ENCODE data around the gene NHLRC4.

NHLRC4 gene

GRCh38 chr16:589658-590187 is 22.9 kb downstream of the NHLRC4 start, which contains the start of gene RAB40C:
Gene RAB40C, plus strand, starts transcription at chr16:590066. Its CDS starts 226 bp downstream, at chr16:590292.
- H3K36me3 ChIP-seq (ENCODE audit: control insufficient read depth in 2 of 2, insufficient read depth in 2 of 2, low read length in 2 of 2), result peaks cover 0 to 5% of the 10 kb centered on the region in 2 donors
- H3K9ac ChIP-seq (ENCODE audit: low read length in 2 of 2), result peak within 1 kb of the TSS; percentile 82 to 84
- peaks cover 0 to 6% of the 10 kb centered on the region in 2 donors for H3K27me3 ChIP-seq (ENCODE audit: control insufficient read depth in 1 of 2, insufficient read depth in 2 of 2, low read length in 2 of 2)
- no peaks in the 10 kb centered on the region for H3K9me3 ChIP-seq (ENCODE audit: control insufficient read depth in 2 of 2, low read length in 2 of 2)
- peak within 1 kb of the TSS; percentile 80 to 90 for H3K4me3 ChIP-seq (ENCODE audit: low read length in 2 of 2)
- H3K27ac ChIP-seq (ENCODE audit: low read length), result peak within 1 kb of the TSS; percentile 85
- peaks cover 52% of the 10 kb centered on the region for H3K4me1 ChIP-seq (ENCODE audit: control insufficient read depth, insufficient read depth, low read length)

- Histone ChIP-seq H3K4me1 (ENCODE audit: control insufficient read depth, insufficient read depth, low read length) (peaks cover 52% of the 10 kb centered on the region), H3K27ac (ENCODE audit: low read length) (no peak overlapping the region)
Observed at GRCh38 chr16:590188-590814, 23.5 kb downstream of the NHLRC4 start.

GRCh38 chr16:590815-591200 is 24.0 kb downstream of the NHLRC4 start:
- H3K9ac ChIP-seq (ENCODE audit: low read length in 2 of 2), result peak overlapping the region; percentile 76 to 82
- H3K36me3 ChIP-seq (ENCODE audit: control insufficient read depth in 2 of 2, insufficient read depth in 2 of 2, low read length in 2 of 2), result peaks cover 0 to 5% of the 10 kb centered on the region in 2 donors
- peaks cover 0 to 2% of the 10 kb centered on the region in 2 donors for H3K27me3 ChIP-seq (ENCODE audit: control insufficient read depth in 1 of 2, insufficient read depth in 2 of 2, low read length in 2 of 2)
- peak overlapping the region; percentile 80 to 89 for H3K4me3 ChIP-seq (ENCODE audit: low read length in 2 of 2)
- no peaks in the 10 kb centered on the region for H3K9me3 ChIP-seq (ENCODE audit: control insufficient read depth in 2 of 2, low read length in 2 of 2)
- peaks cover 52% of the 10 kb centered on the region for H3K4me1 ChIP-seq (ENCODE audit: control insufficient read depth, insufficient read depth, low read length)
- no peak overlapping the region for H3K27ac ChIP-seq (ENCODE audit: low read length)

More at GRCh38 chr16:590188-590814, 23.5 kb downstream of the NHLRC4 start:
- no peaks in the 10 kb centered on the region for H3K9me3 ChIP-seq (ENCODE audit: control insufficient read depth in 2 of 2, low read length in 2 of 2)
- peaks cover 0 to 5% of the 10 kb centered on the region in 2 donors for H3K36me3 ChIP-seq (ENCODE audit: control insufficient read depth in 2 of 2, insufficient read depth in 2 of 2, low read length in 2 of 2)
- peaks cover 0 to 6% of the 10 kb centered on the region in 2 donors for H3K27me3 ChIP-seq (ENCODE audit: control insufficient read depth in 1 of 2, insufficient read depth in 2 of 2, low read length in 2 of 2)
- peak overlapping the region; percentile 76 to 82 for H3K9ac ChIP-seq (ENCODE audit: low read length in 2 of 2)
- H3K4me3 ChIP-seq (ENCODE audit: low read length in 2 of 2), result peak overlapping the region; percentile 80 to 89

GRCh38 chr16:591231-591630 is 24.4 kb downstream of the NHLRC4 start:
- Histone ChIP-seq H3K27me3 (ENCODE audit: control insufficient read depth in 1 of 2, insufficient read depth in 2 of 2, low read length in 2 of 2) (peaks cover 0 to 2% of the 10 kb centered on the region in 2 donors), H3K4me3 (ENCODE audit: low read length in 2 of 2) (peak overlapping the region; percentile 80 to 89), H3K27ac (ENCODE audit: low read length) (no peak overlapping the region), H3K9ac (ENCODE audit: low read length in 2 of 2) (peak overlapping the region; percentile 76 to 82), H3K36me3 (ENCODE audit: control insufficient read depth in 2 of 2, insufficient read depth in 2 of 2, low read length in 2 of 2) (peaks cover 0 to 5% of the 10 kb centered on the region in 2 donors), H3K9me3 (ENCODE audit: control insufficient read depth in 2 of 2, low read length in 2 of 2) (no peaks in the 10 kb centered on the region), H3K4me1 (ENCODE audit: control insufficient read depth, insufficient read depth, low read length) (peaks cover 50% of the 10 kb centered on the region)

- Histone ChIP-seq H3K9ac (ENCODE audit: low read length in 2 of 2) (peak overlapping the region in 1 of 2 donors; percentile 21), H3K4me1 (ENCODE audit: control insufficient read depth, insufficient read depth, low read length) (peaks cover 43% of the 10 kb centered on the region)
Observed at GRCh38 chr16:591892-592517, 25.2 kb downstream of the NHLRC4 start.

GRCh38 chr16:592518-593306 is 25.9 kb downstream of the NHLRC4 start:
- Histone ChIP-seq H3K9ac (ENCODE audit: low read length in 2 of 2) (no peak overlapping the region), H3K4me3 (ENCODE audit: low read length in 2 of 2) (no peak overlapping the region), H3K36me3 (ENCODE audit: control insufficient read depth in 2 of 2, insufficient read depth in 2 of 2, low read length in 2 of 2) (peaks cover 0 to 5% of the 10 kb centered on the region in 2 donors), H3K4me1 (ENCODE audit: control insufficient read depth, insufficient read depth, low read length) (peaks cover 37% of the 10 kb centered on the region), H3K27ac (ENCODE audit: low read length) (no peak overlapping the region), H3K9me3 (ENCODE audit: control insufficient read depth in 2 of 2, low read length in 2 of 2) (no peaks in the 10 kb centered on the region), H3K27me3 (ENCODE audit: control insufficient read depth in 1 of 2, insufficient read depth in 2 of 2, low read length in 2 of 2) (no peaks in the 10 kb centered on the region)

More at GRCh38 chr16:591892-592517, 25.2 kb downstream of the NHLRC4 start:
- Histone ChIP-seq H3K27me3 (ENCODE audit: control insufficient read depth in 1 of 2, insufficient read depth in 2 of 2, low read length in 2 of 2) (no peaks in the 10 kb centered on the region), H3K27ac (ENCODE audit: low read length) (no peak overlapping the region), H3K4me3 (ENCODE audit: low read length in 2 of 2) (no peak overlapping the region), H3K9me3 (ENCODE audit: control insufficient read depth in 2 of 2, low read length in 2 of 2) (no peaks in the 10 kb centered on the region), H3K36me3 (ENCODE audit: control insufficient read depth in 2 of 2, insufficient read depth in 2 of 2, low read length in 2 of 2) (peaks cover 0 to 5% of the 10 kb centered on the region in 2 donors)

GRCh38 chr16:593406-593805 is 26.6 kb downstream of the NHLRC4 start:
- no peak overlapping the region for H3K27ac ChIP-seq (ENCODE audit: low read length)
- H3K36me3 ChIP-seq (ENCODE audit: control insufficient read depth in 2 of 2, insufficient read depth in 2 of 2, low read length in 2 of 2), result peaks cover 0 to 5% of the 10 kb centered on the region in 2 donors
- H3K9ac ChIP-seq (ENCODE audit: low read length in 2 of 2), result no peak overlapping the region
- no peaks in the 10 kb centered on the region for H3K27me3 ChIP-seq (ENCODE audit: control insufficient read depth in 1 of 2, insufficient read depth in 2 of 2, low read length in 2 of 2)
- H3K4me3 ChIP-seq (ENCODE audit: low read length in 2 of 2), result no peak overlapping the region
- H3K9me3 ChIP-seq (ENCODE audit: control insufficient read depth in 2 of 2, low read length in 2 of 2), result no peaks in the 10 kb centered on the region
- H3K4me1 ChIP-seq (ENCODE audit: control insufficient read depth, insufficient read depth, low read length), result peaks cover 30% of the 10 kb centered on the region

- Histone ChIP-seq H3K27me3 (ENCODE audit: control insufficient read depth in 1 of 2, insufficient read depth in 2 of 2, low read length in 2 of 2) (no peaks in the 10 kb centered on the region), H3K36me3 (ENCODE audit: control insufficient read depth in 2 of 2, insufficient read depth in 2 of 2, low read length in 2 of 2) (peaks cover 0 to 5% of the 10 kb centered on the region in 2 donors), H3K4me1 (ENCODE audit: control insufficient read depth, insufficient read depth, low read length) (peaks cover 26% of the 10 kb centered on the region), H3K27ac (ENCODE audit: low read length) (no peak overlapping the region), H3K4me3 (ENCODE audit: low read length in 2 of 2) (no peak overlapping the region), H3K9ac (ENCODE audit: low read length in 2 of 2) (no peak overlapping the region), H3K9me3 (ENCODE audit: control insufficient read depth in 2 of 2, low read length in 2 of 2) (no peaks in the 10 kb centered on the region)
Observed at GRCh38 chr16:593807-594206, 27.0 kb downstream of the NHLRC4 start.

GRCh38 chr16:595094-595528 is 28.3 kb downstream of the NHLRC4 start:
- H3K9ac ChIP-seq (ENCODE audit: low read length in 2 of 2), result no peak overlapping the region
- H3K4me1 ChIP-seq (ENCODE audit: control insufficient read depth, insufficient read depth, low read length), result peaks cover 25% of the 10 kb centered on the region
- no peak overlapping the region for H3K4me3 ChIP-seq (ENCODE audit: low read length in 2 of 2)
- H3K9me3 ChIP-seq (ENCODE audit: control insufficient read depth in 2 of 2, low read length in 2 of 2), result no peaks in the 10 kb centered on the region
- H3K36me3 ChIP-seq (ENCODE audit: control insufficient read depth in 2 of 2, insufficient read depth in 2 of 2, low read length in 2 of 2), result peaks cover 3 to 11% of the 10 kb centered on the region in 2 donors
- no peaks in the 10 kb centered on the region for H3K27me3 ChIP-seq (ENCODE audit: control insufficient read depth in 1 of 2, insufficient read depth in 2 of 2, low read length in 2 of 2)
- no peak overlapping the region for H3K27ac ChIP-seq (ENCODE audit: low read length)

GRCh38 chr16:595942-596735 is 29.3 kb downstream of the NHLRC4 start:
- peaks cover 16% of the 10 kb centered on the region for H3K4me1 ChIP-seq (ENCODE audit: control insufficient read depth, insufficient read depth, low read length)
- H3K9ac ChIP-seq (ENCODE audit: low read length in 2 of 2), result no peak overlapping the region
- H3K27me3 ChIP-seq (ENCODE audit: control insufficient read depth in 1 of 2, insufficient read depth in 2 of 2, low read length in 2 of 2), result no peaks in the 10 kb centered on the region
- H3K9me3 ChIP-seq (ENCODE audit: control insufficient read depth in 2 of 2, low read length in 2 of 2), result no peaks in the 10 kb centered on the region
- no peak overlapping the region for H3K4me3 ChIP-seq (ENCODE audit: low read length in 2 of 2)
- no peak overlapping the region for H3K27ac ChIP-seq (ENCODE audit: low read length)
- H3K36me3 ChIP-seq (ENCODE audit: control insufficient read depth in 2 of 2, insufficient read depth in 2 of 2, low read length in 2 of 2), result peaks cover 4 to 13% of the 10 kb centered on the region in 2 donors

All from stomach smooth muscle (tissue), 2 donors.